Right lobe of liver (tissue), 4 donors: Measurements from ENCODE around the gene ITPK1.

ENCODE experiments used
- POLR2A ChIP-seq: fragments of 450-650 bp; IDR thresholded peaks from one replicate; pipeline ENCODE4 v1.6.1; 2017; ENCODE audit warnings: antibody characterized with exemption, mild to moderate bottlenecking
- TF ChIP-seq, protein P1 (sequence below), 4 donors: fragments of 200-600 bp in 3 of 4; fragments of 450-650 bp in 1 of 4; IDR thresholded peaks; one replicate each; pipeline versions ENCODE4 v1.5.1 to v1.8.0; 2016 to 2022; ENCODE audit warnings: antibody characterized with exemption in 4 of 4, mild to moderate bottlenecking in 2 of 4
- donor health status: DM: no; HTN: no; CAD: no.
- donor health status: DM: no; HTN: no; CAD: no.
- donor health status: DM: no; HTN: yes; CAD: no.

DNA sequence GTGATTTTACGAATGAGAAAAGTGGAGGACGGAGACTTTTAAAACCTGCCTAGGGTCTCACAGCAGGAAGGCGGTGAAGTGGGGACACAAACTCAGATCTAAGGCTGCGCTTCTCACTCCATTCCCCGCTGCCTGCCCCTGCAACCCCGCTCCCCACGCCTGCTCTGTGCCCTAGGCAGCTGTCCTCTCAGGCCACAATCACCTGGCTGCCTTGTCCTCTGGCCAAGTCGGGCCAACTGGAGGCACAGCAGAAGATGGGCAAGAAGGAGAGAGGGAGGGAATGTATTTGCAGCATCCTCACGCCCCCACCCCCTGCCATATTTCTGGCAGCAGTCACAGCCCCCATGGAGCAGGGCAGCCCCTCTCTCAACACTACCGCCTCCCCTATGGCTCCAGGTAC, 97.8 kb downstream of the ITPK1 start:
- TF ChIP-seq POLR2A, result no peak
- TF ChIP-seq, protein P1, sequence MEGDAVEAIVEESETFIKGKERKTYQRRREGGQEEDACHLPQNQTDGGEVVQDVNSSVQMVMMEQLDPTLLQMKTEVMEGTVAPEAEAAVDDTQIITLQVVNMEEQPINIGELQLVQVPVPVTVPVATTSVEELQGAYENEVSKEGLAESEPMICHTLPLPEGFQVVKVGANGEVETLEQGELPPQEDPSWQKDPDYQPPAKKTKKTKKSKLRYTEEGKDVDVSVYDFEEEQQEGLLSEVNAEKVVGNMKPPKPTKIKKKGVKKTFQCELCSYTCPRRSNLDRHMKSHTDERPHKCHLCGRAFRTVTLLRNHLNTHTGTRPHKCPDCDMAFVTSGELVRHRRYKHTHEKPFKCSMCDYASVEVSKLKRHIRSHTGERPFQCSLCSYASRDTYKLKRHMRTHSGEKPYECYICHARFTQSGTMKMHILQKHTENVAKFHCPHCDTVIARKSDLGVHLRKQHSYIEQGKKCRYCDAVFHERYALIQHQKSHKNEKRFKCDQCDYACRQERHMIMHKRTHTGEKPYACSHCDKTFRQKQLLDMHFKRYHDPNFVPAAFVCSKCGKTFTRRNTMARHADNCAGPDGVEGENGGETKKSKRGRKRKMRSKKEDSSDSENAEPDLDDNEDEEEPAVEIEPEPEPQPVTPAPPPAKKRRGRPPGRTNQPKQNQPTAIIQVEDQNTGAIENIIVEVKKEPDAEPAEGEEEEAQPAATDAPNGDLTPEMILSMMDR (IDR thresholded peaks at IDR 0.05), result no peak
